HL-60 (cell line): ENCODE data around the gene DONSON.

Source experiments
- DNase-seq, 2 experiments: peaks; one replicate each; pipeline ENCODE4 v3.0.0-alpha.2; 2010 to 2020; ENCODE audit warnings: low read depth in 1 of 2, low spot score in 1 of 2
- H3K27ac ChIP-seq: fragments of 250-450 bp; sonication (Bioruptor Pico); replicated peaks from 2 replicates; pipeline ENCODE4 v1.5.1; 2020; ENCODE audit warnings: mild to moderate bottlenecking, moderate library complexity
- H3K27me3 ChIP-seq: fragments of 250-450 bp; sonication (Bioruptor Pico); 2 replicates; pipeline ENCODE4 v1.5.1; 2021; ENCODE audit warnings: mild to moderate bottlenecking, moderate library complexity; ENCODE audit not compliant: insufficient read depth, poor library complexity, severe bottlenecking
- H3K4me3 ChIP-seq: replicated peaks from 2 replicates; pipeline ENCODE4 v1.5.1; 2011; ENCODE audit warnings: mild to moderate bottlenecking, control low read depth, low read length; ENCODE audit not compliant: insufficient read depth
- CTCF ChIP-seq: IDR thresholded peaks from one replicate; pipeline ENCODE4 v1.5.1; 2011; ENCODE audit warnings: low read length, control low read depth, inconsistent platforms; ENCODE audit not compliant: insufficient read depth
- GABPA ChIP-seq: IDR thresholded peaks from 2 replicates; pipeline ENCODE4 v1.6.1; 2012; ENCODE audit warnings: low read depth
- POLR2AphosphoS5 ChIP-seq: IDR thresholded peaks from 2 replicates; pipeline ENCODE4 v1.6.1; 2012; ENCODE audit warnings: low read depth
- REST ChIP-seq: IDR thresholded peaks from 2 replicates; pipeline ENCODE4 v1.6.1; 2012; ENCODE audit warnings: low read depth; ENCODE audit not compliant: insufficient replicate concordance
- SPI1 ChIP-seq: IDR thresholded peaks from 2 replicates; pipeline ENCODE4 v1.6.1; 2012; ENCODE audit warnings: low read depth, mild to moderate bottlenecking, borderline replicate concordance

DONSON gene

GRCh38 chr21:33608559-33608958 is 20.1 kb upstream of the DONSON start:
- DNase-seq, result no peak
- TF ChIP-seq REST (no peak), SPI1 (no peak), POLR2AphosphoS5 (no peak), GABPA (no peak), CTCF (no peak)
- no peak overlapping the region for H3K27ac ChIP-seq
- H3K4me3 ChIP-seq, result no peak overlapping the region
- no peaks in the 10 kb centered on the region for H3K27me3 ChIP-seq

GRCh38 chr21:33598051-33598450 is 9.6 kb upstream of the DONSON start:
- Histone ChIP-seq H3K27me3 (no peaks in the 10 kb centered on the region), H3K4me3 (no peak overlapping the region), H3K27ac (no peak overlapping the region)
- TF ChIP-seq POLR2AphosphoS5 (no peak), GABPA (no peak), REST (no peak), SPI1 (no peak), CTCF (no peak)
- no peak for DNase-seq

GRCh38 chr21:33587792-33588484 is 546 bp downstream of the DONSON start:
- TF ChIP-seq REST (no peak), GABPA (no peak), CTCF (no peak)
- Histone ChIP-seq H3K4me3 (peak overlapping the region; percentile 74), H3K27me3 (no peaks in the 10 kb centered on the region), H3K27ac (peak overlapping the region; percentile 54)
- DNase-seq, result peak in 1 of 2 experiments; percentile 30
